UCSD-AML1 (cell line): ENCODE measurements around the gene DST.

ENCODE experiments used
- DNase-seq: peaks from one replicate; lab custom pipeline; 2025; ENCODE audit not compliant: unreplicated experiment; lab: John Stamatoyannopoulos, UW

The DST gene

GRCh38 chr6:56625356-56625755, 17.3 kb downstream of the DST start:
- no peak for DNase-seq

GRCh38 chr6:56624728-56625069, 18.0 kb downstream of the DST start:
- no peak for DNase-seq

GRCh38 chr6:56624046-56624727, 18.5 kb downstream of the DST start:
- no peak for DNase-seq

GRCh38 chr6:56620229-56620868, 22.3 kb downstream of the DST start:
- no peak for DNase-seq

- no peak for DNase-seq
Observed at GRCh38 chr6:56618050-56618449, 24.6 kb downstream of the DST start.

- DNase-seq: no peak
Observed at GRCh38 chr6:56616967-56617366, 25.7 kb downstream of the DST start.

GRCh38 chr6:56613247-56613851, 29.3 kb downstream of the DST start:
- no peak for DNase-seq

GRCh38 chr6:56608332-56608731, 34.4 kb downstream of the DST start:
- DNase-seq: no peak

- DNase-seq: no peak
Observed at GRCh38 chr6:56607111-56607752, 35.5 kb downstream of the DST start.

- no peak for DNase-seq
Observed at GRCh38 chr6:56605435-56605834, 37.3 kb downstream of the DST start.

GRCh38 chr6:56604186-56604585, 38.5 kb downstream of the DST start:
- DNase-seq: no peak

- no peak for DNase-seq
Observed at GRCh38 chr6:56601390-56601789, 41.3 kb downstream of the DST start.

- DNase-seq: no peak
Observed at GRCh38 chr6:56595490-56596122, 47.1 kb downstream of the DST start.

- DNase-seq: no peak
Observed at GRCh38 chr6:56594699-56595098, 48.0 kb downstream of the DST start.

GRCh38 chr6:56593801-56594318, 48.8 kb downstream of the DST start:
- no peak for DNase-seq

GRCh38 chr6:56582236-56582635, 60.5 kb downstream of the DST start:
- no peak for DNase-seq

- DNase-seq: no peak
Observed at GRCh38 chr6:56581296-56581925, 61.3 kb downstream of the DST start.

- no peak for DNase-seq
Observed at GRCh38 chr6:56580271-56580670, 62.4 kb downstream of the DST start.

GRCh38 chr6:56579155-56579851, 63.4 kb downstream of the DST start:
- DNase-seq: no peak

- DNase-seq: no peak
Observed at GRCh38 chr6:56575736-56576135, 67.0 kb downstream of the DST start.
